Measurements from ENCODE around the gene PRB2.

- TF ChIP-seq POLR2A (IDR thresholded peaks at IDR 0.05) (no peak), POLR2AphosphoS5 (IDR thresholded peaks at IDR 0.05) (no peak), CTCF (IDR thresholded peaks at IDR 0.05) (no peak)
Measured at GRCh38 chr12:11397366-11397765, 2.0 kb upstream of the PRB2 start.
